ENCODE results near the gene INPP5K. TPM values are rescaled to one million over a fixed set of nuclear protein-coding genes. Genes with fewer than 3 reads are reported as not detected.

Gene INPP5K
- total and polyA plus RNA-seq, 12 donors: 26.8 to 45.5 (median 34.8) TPM

GRCh38 chr17:1560101-1560857 lies 43.9 kb upstream of the INPP5K start:
- ATAC-seq (no peak), DNase-seq (no peak)
- peak overlapping the region in 1 of 10 donors; percentile 15 for H3K27ac ChIP-seq
- peak overlapping the region in 1 of 10 donors; percentile 6 for H3K4me3 ChIP-seq
- no peaks in the 10 kb centered on the region for H3K9me3 ChIP-seq
- no peaks in the 10 kb centered on the region for H3K27me3 ChIP-seq
- H3K4me1 ChIP-seq: peaks cover 10 to 57% (median 35%) of the 10 kb centered on the region in 9 donors
- peaks cover 0 to 27% (median 0%) of the 10 kb centered on the region in 9 donors for H3K36me3 ChIP-seq
- TF ChIP-seq CTCF (IDR thresholded peaks at IDR 0.05): no peak
- WGBS, 2 donors: 63 to 71% methylated on average over 22 of the region's 22 CpGs
- intact Hi-C loops (cut with DNase I): loop anchor here in 1 of 10 donors (10.0 kb wide), 1 partner anchor 285 kb away; the partner anchor contains the start of genes BHLHA9 and TRARG1

- no peaks in the 10 kb centered on the region for H3K9me3 ChIP-seq
- no peaks in the 10 kb centered on the region for H3K27me3 ChIP-seq
- intact Hi-C loops (cut with DNase I): loop anchor here in 1 of 10 donors (10.0 kb wide), 1 partner anchor 285 kb away; the partner anchor contains the start of genes BHLHA9 and TRARG1
- ATAC-seq: no peak
- 84 to 87% methylated on average over 10 of the region's 10 CpGs for WGBS, 2 donors
- DNase-seq: no peak
- no peak for TF ChIP-seq CTCF (IDR thresholded peaks at IDR 0.05)
- peaks cover 0 to 27% (median 0%) of the 10 kb centered on the region in 9 donors for H3K36me3 ChIP-seq
- no peak overlapping the region for H3K4me3 ChIP-seq
- peak overlapping the region in 1 of 10 donors; percentile 15 for H3K27ac ChIP-seq
- H3K4me1 ChIP-seq: peaks cover 10 to 66% (median 45%) of the 10 kb centered on the region in 9 donors
These were observed 42.9 kb upstream of the INPP5K start for GRCh38 chr17:1559047-1560043.

- Histone ChIP-seq H3K4me1 (peaks cover 10 to 70% (median 51%) of the 10 kb centered on the region in 9 donors), H3K27me3 (no peaks in the 10 kb centered on the region), H3K4me3 (no peak overlapping the region), H3K9me3 (no peaks in the 10 kb centered on the region), H3K27ac (no peak overlapping the region), H3K36me3 (peaks cover 0 to 27% (median 0%) of the 10 kb centered on the region in 9 donors)
- TF ChIP-seq CTCF (IDR thresholded peaks at IDR 0.05): no peak
- WGBS, 2 donors: 65 to 68% methylated on average over 3 of the region's 3 CpGs
- ATAC-seq (no peak), DNase-seq (no peak)
- intact Hi-C loops (cut with DNase I): no loop called here
These were observed 42.0 kb upstream of the INPP5K start for GRCh38 chr17:1558401-1558800.
